SK-N-SH treated with all-trans-retinoic acid at 6 μM for 48 hours (cell line): ENCODE results near the gene SH3YL1.

Source experiments
- ARNTL ChIP-seq: fragments of 450-650 bp; formaldehyde crosslinking; IDR thresholded peaks from 2 replicates; pipeline ENCODE4 v1.5.0; 2020; ENCODE audit warnings: low read depth, mild to moderate bottlenecking, moderate library complexity, borderline replicate concordance
- ISL1 ChIP-seq: fragments of 250-450 bp; sonication (Bioruptor Pico); IDR thresholded peaks from 2 replicates; pipeline ENCODE4 v2.1.2; 2022; ENCODE audit warnings: mild to moderate bottlenecking, moderate library complexity
- ZNF565 ChIP-seq: fragments of 450-650 bp; formaldehyde crosslinking; conservative IDR thresholded peaks from 2 replicates; pipeline ENCODE4 v1.5.0; 2020; ENCODE audit warnings: low read depth, mild to moderate bottlenecking, moderate library complexity

DNA sequence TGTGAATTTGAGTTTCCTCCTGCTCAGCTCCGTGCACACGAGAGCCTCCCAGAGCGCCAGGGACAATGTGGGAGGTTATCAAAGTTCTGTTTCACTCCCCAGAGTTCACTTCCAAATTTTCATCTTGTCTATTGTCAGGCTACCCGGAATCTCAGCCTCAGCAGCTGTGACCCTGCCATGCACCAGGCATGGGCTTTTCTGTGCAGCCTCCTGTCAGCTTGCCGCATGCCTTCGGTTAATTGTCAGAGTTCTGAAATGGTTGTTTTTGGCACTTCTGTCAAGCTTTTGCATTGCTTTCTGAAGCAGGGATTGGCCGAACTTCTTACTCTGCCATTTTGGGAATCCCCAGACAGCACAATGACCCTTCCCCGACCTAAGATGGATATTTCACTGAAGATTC is 60.4 kb downstream of the SH3YL1 start:
- TF ChIP-seq ISL1 (CRISPR knock-in tag) (no peak), ARNTL (CRISPR knock-in tag) (no peak), ZNF565 (no peak)
